Activated CD8-positive, alpha-beta T cell treated with anti-CD3 and anti-CD28 coated beads for 36 hours (primary cell): ENCODE data around the gene IMMT. TPM values are rescaled to one million over a fixed set of nuclear protein-coding genes. Genes with fewer than 3 reads are reported as not detected.

Experiments
- ATAC-seq: fragments of 200-7000 bp; cut with Tn5 transposase; one replicate; pipeline ENCODE4 v1.10.0; 2021; ENCODE audit warnings: mild to moderate bottlenecking, moderate library complexity
- CTCF ChIA-PET: fragments of 350-600 bp; sonication (Branson Sonifier 250); formaldehyde crosslinking; loops from one replicate; lab custom pipeline; 2021; ENCODE audit warnings: antibody characterized with exemption; lab: Charles Lee
- POLR2A ChIA-PET: fragments of 350-600 bp; sonication (Branson Sonifier 250); formaldehyde crosslinking; loops from one replicate; lab custom pipeline; 2021; ENCODE audit warnings: antibody characterized with exemption; lab: Charles Lee
- DNase-seq: peaks from one replicate; pipeline ENCODE4 v3.0.0-alpha.2; 2020
- H3K27ac Mint-ChIP-seq: one replicate; pipeline ENCODE4 v1.8.0; 2021; ENCODE audit warnings: mild to moderate bottlenecking, mixed read lengths
- H3K27me3 Mint-ChIP-seq: one replicate; pipeline ENCODE4 v1.8.0; 2021; ENCODE audit warnings: mixed read lengths
- H3K36me3 Mint-ChIP-seq: one replicate; pipeline ENCODE4 v1.8.0; 2021; ENCODE audit warnings: low read depth, mixed read lengths
- H3K4me1 Mint-ChIP-seq: one replicate; pipeline ENCODE4 v1.8.0; 2021; ENCODE audit warnings: low read depth, mixed read lengths
- H3K4me3 Mint-ChIP-seq: one replicate; pipeline ENCODE4 v1.8.0; 2021; ENCODE audit warnings: mild to moderate bottlenecking, moderate library complexity, mixed read lengths
- H3K9me3 Mint-ChIP-seq: one replicate; pipeline ENCODE4 v1.8.0; 2021; ENCODE audit warnings: mixed read lengths
- CTCF ChIP-seq: fragments of 200-600 bp; IDR thresholded peaks from one replicate; pipeline ENCODE4 v1.8.0; 2022; ENCODE audit warnings: antibody characterized with exemption, mild to moderate bottlenecking
- intact Hi-C: fragments of 100-400 bp; cut with micrococcal nuclease; formaldehyde crosslinking; loops from one replicate; pipeline ENCODE4 v1.10.0; 2022
- total RNA-seq, 2 experiments: library from RNA; stranded (reverse); gene quantifications; one replicate each; pipeline ENCODE4 v1.2.3, GENCODE V29; 2021

IMMT gene
- total RNA-seq, 2 experiments from 2014 or later, result 143 to 144 TPM

- Mint-ChIP-seq H3K4me3 (no peak overlapping the region), H3K36me3 (peaks cover 7% of the 10 kb centered on the region), H3K9me3 (peaks cover 3% of the 10 kb centered on the region), H3K4me1 (peaks cover 17% of the 10 kb centered on the region), H3K27me3 (no peaks in the 10 kb centered on the region), H3K27ac (peak overlapping the region; percentile 34)
- ChIA-PET CTCF (no interaction called here), POLR2A (no interaction called here)
- TF ChIP-seq CTCF, result no peak
- peak; percentile 32 for DNase-seq
- ATAC-seq, result peak; percentile 52
- intact Hi-C loops, result no loop called here
These were observed 22.9 kb upstream of the IMMT start for GRCh38 chr2:86218124-86218523.

GRCh38 chr2:86216575-86217555 lies 21.6 kb upstream of the IMMT start:
- ChIA-PET CTCF (interaction anchor here (1.2 kb wide), 1 partner anchor 70 kb away, joined by 4 read pairs; no protein-coding TSS in a partner anchor), POLR2A (no interaction called here)
- H3K4me1 Mint-ChIP-seq, result peaks cover 17% of the 10 kb centered on the region
- DNase-seq, result no peak
- H3K4me3 Mint-ChIP-seq, result no peak overlapping the region
- peaks cover 14% of the 10 kb centered on the region for H3K36me3 Mint-ChIP-seq
- TF ChIP-seq CTCF, result no peak
- no peak for ATAC-seq
- H3K27ac Mint-ChIP-seq, result no peak overlapping the region
- intact Hi-C loops, result no loop called here
- no peaks in the 10 kb centered on the region for H3K27me3 Mint-ChIP-seq
- peaks cover 3% of the 10 kb centered on the region for H3K9me3 Mint-ChIP-seq

GRCh38 chr2:86214503-86214832 lies 19.2 kb upstream of the IMMT start:
- no peaks in the 10 kb centered on the region for H3K27me3 Mint-ChIP-seq
- TF ChIP-seq CTCF, result no peak
- POLR2A ChIA-PET, result interaction anchor here (1.1 kb wide), 1 partner anchor 15 kb away, joined by 3 read pairs; the partner anchor contains the start of gene MRPL35
- ATAC-seq, result no peak
- no peak for DNase-seq
- H3K4me3 Mint-ChIP-seq, result no peak overlapping the region
- peaks cover 17% of the 10 kb centered on the region for H3K4me1 Mint-ChIP-seq
- CTCF ChIA-PET, result interaction anchor here (0.8 to 1.4 kb wide), 3 partner anchors 11 to 242 kb away, joined by 3 to 4 read pairs (median 3); no protein-coding TSS in a partner anchor
- peaks cover 31% of the 10 kb centered on the region for H3K36me3 Mint-ChIP-seq
- no peak overlapping the region for H3K27ac Mint-ChIP-seq
- intact Hi-C loops, result no loop called here
- peaks cover 3% of the 10 kb centered on the region for H3K9me3 Mint-ChIP-seq

GRCh38 chr2:86213699-86214502 lies 18.6 kb upstream of the IMMT start:
- ATAC-seq (no peak), DNase-seq (no peak)
- ChIA-PET POLR2A (interaction anchor here (0.5 to 1.1 kb wide), 5 partner anchors 14 to 425 kb away, joined by 3 to 4 read pairs (median 3); partner anchors contain the start of gene MRPL35), CTCF (interaction anchor here (1.0 to 1.4 kb wide), 2 partner anchors 152 to 243 kb away, joined by 3 read pairs; no protein-coding TSS in a partner anchor)
- H3K36me3 Mint-ChIP-seq, result peaks cover 32% of the 10 kb centered on the region
- H3K27me3 Mint-ChIP-seq, result no peaks in the 10 kb centered on the region
- peaks cover 17% of the 10 kb centered on the region for H3K4me1 Mint-ChIP-seq
- H3K4me3 Mint-ChIP-seq, result no peak overlapping the region
- peaks cover 3% of the 10 kb centered on the region for H3K9me3 Mint-ChIP-seq
- intact Hi-C loops, result no loop called here
- H3K27ac Mint-ChIP-seq, result peak overlapping the region; percentile 9
- TF ChIP-seq CTCF, result no peak
